Renal pelvis (tissue), 4 donors: ENCODE results near the gene PTPRN2. TPM values are rescaled to one million over a fixed set of nuclear protein-coding genes. Genes with fewer than 3 reads are reported as not detected.

Source experiments
- DNase-seq: peaks from one replicate; pipeline ENCODE4 v3.0.0-alpha.2; 2013
- polyA plus RNA-seq, 3 donors: library from polyadenylated mRNA; unstranded; fragments of 120-200 nt; gene quantifications; one replicate each; pipeline ENCODE4 v1.2.1, GENCODE V29; 2013; ENCODE audit not compliant: insufficient read length in 3 of 3

Gene PTPRN2
- polyA plus RNA-seq, 3 donors, result 6.6 to 7.5 (median 7.4) TPM

DNA sequence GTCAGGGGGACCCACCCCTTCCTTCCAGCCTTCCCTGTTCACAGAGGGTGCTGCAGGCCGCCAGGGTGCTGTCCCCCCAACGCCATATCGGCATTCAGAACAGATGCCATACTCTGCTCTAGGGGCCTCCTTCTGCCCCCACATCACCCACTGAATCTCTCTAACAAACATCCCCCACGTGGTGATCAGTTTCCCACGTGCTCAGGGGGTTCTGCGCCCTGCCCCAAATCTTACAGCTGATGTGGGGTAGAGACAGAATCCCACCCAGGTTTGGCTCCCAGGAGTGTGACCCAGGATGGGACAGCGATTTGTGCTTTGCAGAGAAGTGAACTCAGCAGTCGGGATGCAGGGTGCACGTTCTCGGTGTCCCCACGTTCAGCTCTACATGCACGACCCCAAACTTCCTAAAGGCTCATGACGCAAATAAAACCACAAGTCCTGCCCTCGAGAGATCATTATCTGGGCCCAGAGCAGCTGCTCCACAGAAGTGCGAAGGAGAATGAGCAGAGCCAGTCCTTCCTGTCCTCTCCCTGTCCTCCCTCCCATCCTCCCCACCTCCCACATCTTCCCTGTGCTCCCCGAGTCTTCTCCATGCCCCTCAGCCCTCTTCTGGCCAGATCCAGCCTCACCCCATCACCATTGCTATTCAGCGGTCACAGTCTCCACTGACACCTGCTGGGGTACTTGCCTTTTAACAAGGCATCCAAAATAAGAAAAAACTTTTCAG is 827.5 kb downstream of the PTPRN2 start:
- DNase-seq, result no peak

DNA sequence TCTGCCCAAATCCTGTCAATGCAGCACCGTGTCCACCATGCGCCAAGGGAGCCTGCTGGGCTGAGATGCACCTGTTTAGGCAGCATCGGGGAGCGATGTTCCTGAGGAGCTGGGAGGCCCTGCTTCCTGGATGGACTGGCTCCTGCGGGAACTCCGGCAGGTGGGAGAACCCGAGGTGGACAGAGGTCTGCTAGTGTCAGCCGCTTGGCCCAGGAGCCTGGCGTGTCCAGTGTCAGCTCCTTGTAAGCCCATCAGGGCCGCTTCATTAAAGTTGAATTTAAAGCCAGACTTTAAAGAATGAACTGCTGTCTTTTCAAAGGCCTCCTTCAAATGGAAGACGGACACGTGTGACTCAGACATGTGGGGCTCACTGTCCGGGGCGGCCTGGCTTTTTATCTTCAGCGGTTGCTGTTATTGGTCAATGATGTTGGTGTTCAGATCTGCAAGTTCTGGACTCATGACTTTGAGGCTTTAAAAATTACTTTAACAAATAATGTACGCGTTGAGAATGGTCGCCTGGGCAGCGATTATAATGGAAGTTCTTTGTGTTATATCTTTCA is 828.3 kb downstream of the PTPRN2 start:
- DNase-seq, result no peak

DNA sequence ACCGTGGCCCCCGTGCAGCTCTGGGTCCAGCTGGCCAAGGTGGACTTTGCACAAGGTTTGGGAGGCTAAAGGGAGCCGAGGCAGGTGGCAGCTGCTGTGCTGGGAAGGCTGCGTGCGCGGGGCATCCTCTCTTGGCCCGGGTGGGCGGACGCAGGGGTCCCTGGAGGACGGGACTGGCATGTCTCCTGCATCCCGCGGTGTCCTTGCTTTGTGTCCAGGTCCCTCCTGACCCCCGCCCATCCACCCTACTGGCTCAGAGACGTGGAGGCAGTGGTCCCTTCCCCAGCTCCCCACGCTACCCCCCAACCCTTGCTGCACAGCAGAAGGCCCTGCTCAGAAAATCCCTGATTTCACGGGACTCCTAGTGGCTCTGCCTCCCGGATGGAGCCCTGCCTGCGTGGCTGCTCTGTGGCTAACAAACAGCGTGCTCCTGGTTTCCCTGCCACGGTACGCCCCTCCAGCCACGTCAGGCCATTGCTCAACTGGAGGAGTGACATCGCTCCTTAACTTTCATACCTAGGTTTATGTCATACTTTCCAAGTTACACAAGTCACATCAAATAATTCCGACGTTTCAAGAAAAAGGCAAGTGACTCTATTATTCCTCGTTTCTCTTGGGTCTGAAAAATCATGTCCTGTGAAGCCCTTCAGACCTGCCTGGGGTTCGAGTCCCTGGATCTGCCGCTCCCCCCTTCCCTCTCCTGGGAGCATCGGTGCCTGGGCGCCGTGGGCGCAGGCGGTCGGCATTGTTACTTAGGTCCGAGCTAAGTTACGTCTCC is 829.0 kb downstream of the PTPRN2 start:
- DNase-seq, result no peak

GRCh38 chr7:157757776-157758467 is 829.7 kb downstream of the PTPRN2 start:
- DNase-seq, result no peak

DNA sequence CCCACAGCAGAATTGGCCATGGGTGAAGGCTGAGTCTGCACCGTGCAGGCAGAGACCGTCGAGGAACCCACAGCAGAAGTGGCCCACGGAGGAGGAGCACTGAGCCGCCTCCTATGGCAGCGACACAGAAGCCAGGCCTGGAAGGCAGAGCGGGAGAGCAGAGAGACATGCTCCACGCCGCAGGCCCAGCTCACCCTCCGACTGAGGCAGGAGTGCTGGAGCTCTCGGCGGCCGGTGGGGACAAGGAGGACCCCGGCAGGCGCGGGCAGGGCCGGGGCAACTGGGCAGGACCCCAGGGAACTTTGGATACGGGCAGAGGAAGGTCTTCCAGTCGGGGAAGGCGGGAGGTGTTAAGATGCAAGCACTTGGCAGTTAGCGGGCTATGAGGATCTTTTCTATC is 830.4 kb downstream of the PTPRN2 start:
- DNase-seq, result no peak

DNA sequence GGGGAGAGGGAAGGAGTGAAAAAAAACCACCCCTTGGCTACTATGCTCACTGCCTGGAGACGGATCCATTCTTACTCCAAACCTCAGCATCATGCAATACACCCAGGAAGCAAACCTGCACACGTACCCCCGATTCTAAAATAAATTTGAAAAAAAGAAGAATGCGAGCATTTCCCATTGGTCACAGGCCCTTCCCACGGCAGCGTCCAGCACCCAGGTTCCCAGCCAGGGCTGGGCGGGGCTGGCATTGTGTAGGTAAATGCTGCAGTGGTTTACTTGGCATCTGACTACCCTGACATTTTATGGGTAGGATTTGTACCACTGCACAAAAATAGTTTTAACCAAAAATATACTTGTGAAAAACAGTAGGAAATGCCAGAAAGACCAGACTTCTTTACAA is 831.9 kb downstream of the PTPRN2 start:
- DNase-seq, result no peak

DNA sequence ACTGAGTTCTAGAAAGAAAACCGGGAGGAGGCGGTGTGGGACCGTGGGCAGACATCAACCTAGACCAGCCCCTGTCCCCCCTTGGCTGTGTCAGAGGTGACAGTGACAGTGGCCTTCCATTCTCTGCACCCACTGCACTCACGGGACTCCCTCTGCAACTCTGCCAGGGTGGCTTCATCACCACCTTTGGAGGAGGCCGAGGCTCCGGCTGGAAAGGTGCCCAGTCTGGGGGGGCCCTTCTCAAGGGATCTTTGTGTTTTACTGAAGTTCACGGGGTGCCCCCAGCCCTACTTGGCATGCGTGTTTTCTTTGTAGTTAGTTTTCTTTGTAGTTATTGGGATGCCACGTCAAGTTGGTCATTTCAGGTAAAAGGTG is 833.2 kb downstream of the PTPRN2 start:
- DNase-seq, result no peak

DNA sequence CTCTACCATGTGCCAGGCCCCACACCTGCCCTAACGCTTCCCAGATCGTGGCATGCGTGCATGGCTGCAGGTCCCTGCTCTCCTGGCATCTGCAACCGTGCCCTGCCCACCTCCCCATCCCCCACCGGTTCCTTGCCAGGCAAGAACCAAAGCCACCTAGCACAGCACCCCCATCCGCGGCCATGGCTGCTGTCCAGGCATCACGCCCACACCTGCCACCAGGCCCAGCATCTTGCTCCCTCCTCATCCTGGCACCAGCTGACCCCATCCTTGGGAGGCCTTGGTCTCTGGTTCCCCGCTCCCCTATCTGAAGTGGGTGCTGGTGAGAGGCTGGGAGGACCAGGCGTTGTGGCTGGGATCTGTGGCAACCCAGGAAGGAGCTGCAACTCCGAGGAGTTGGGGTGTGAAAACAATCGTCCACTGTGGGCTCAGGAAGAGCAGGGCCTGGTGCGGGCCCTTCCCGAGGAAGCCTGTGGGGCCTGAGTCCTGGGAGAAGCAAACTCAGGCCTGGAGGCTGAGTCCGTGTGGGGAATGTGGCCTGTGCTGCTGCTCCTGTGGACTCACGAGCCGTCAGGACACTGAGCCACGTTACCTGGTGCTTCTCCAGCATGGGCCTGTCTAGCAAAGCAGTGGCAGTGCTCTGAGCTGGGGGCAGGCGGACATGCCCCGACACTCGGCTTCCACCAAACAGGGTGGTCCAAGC is 833.8 kb downstream of the PTPRN2 start:
- DNase-seq, result no peak

DNA sequence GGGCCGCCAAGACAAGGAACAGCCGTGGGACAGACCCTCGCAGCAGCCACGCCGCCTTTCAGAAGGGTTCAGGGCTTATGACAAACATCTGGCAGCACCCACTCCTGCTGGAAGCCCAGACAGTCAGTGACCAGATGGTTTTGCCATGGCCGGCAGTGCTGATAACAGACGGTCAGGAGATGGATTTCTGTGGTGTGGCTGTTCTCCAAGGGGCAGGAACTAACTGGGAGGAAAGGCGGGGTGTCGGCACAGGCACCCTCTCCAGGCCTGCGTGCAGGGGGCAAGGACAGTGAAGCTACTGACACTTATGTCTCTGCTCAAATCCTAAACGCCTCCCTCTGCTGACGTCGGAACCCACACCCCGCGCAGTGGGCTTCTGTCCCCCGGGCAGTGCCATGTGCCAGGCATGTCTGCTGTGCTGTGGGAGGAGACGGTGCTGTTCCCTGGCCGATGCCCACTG is 834.8 kb downstream of the PTPRN2 start:
- DNase-seq, result no peak

- DNase-seq, result no peak
These were observed 835.5 kb downstream of the PTPRN2 start for GRCh38 chr7:157751951-157752673.

- peak; percentile 44 for DNase-seq
These were observed 836.2 kb downstream of the PTPRN2 start for GRCh38 chr7:157751406-157751805.

DNA sequence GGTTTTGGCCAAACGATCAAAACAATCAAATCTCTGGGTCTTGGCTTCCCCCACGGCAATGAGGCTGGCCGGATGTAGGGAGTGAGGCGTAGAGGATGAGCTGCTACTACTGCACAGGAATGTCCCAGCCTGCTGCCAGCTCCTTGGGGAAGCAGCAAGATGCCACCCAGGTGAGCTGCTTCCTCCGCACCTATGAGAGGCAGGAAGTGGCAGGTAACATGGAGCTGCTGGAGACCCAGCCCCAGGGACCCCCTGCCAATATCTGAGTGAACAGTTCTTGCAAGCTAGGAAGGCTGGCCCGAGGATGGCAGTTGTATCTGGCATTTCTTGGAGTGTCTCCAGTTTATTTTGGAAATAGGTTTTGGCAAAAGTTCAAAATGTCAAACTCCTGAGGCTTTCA is 837.3 kb downstream of the PTPRN2 start:
- DNase-seq, result no peak

DNA sequence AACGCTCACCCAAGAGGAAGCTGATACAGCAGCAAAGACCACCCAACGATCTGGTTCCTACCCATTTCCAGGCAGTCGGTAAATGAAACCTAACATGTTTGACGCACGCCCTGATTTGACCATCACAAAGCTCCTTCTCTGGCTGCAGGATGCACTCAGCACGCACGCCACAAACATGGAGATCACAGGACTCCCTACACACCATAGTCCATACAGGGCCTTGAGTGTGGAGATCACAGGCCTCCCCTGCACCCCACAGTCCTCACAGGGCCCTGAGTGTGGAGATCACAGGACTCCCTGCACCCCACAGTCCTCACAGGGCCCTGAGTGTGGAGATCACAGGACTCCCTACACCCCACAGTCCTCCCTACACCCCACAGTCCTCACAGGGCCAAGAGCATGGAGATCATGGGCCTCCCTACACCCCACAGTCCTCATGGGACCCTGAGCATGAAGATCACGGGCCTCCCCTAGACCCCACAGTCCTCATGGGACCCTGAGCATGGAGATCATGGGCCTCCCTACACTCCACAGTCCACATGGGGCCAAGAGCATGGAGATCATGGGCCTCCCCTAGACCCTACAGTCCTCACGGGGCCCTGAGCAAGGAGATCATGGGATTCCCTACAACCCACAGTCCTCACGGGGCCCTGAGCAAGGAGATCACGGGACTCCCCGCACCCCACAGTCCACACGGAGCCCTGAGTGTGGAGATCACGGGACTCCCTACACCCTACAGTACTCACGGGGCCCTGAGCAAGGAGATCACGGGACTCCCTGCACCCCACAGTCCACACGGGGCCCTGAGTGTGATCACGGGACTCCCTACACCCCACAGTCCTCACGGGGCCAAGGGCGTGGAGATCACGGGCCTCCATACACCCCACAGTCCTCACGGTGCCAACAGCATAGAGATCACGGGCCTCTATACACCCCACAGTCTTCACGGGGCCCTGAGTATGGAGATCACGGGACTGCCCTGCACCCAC is 841.6 kb downstream of the PTPRN2 start:
- DNase-seq, result no peak

- DNase-seq, result no peak
These were observed 842.6 kb downstream of the PTPRN2 start for GRCh38 chr7:157744786-157745601.

DNA sequence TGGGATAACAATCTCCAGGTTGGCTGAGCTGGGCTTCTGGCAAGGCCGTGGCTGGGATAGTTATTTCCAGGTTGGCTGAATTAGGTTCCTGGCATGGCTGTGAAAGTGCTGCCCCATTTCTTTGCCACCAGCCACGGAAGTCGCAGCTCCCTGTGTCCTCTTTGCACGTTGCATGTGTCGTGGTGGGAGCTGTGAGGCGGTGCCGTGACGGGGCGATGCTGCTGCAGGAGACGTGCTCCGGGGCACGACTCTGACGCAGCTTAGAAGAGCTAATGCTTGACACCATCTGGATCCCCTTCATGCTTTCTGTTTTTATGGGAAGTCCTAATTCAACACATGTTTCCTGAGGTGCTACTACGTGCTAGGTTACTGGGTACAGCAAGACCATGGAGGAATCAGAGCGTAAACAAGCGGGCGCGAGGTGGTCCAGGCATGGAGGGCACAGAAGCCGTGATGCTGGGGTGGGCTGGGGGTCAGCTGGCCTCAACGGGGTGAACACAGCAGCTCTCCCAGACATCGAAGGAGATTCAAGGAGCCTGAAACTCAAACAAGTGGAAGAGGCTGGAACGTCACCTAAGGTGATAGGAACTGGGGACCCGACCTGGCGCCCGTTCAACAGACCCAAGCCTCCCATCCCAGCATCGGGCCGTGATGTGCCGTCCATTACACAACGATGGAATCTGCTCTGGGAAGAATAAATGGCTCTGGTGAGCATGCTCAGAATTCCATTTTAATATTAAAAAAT is 843.7 kb downstream of the PTPRN2 start:
- DNase-seq, result no peak

DNA sequence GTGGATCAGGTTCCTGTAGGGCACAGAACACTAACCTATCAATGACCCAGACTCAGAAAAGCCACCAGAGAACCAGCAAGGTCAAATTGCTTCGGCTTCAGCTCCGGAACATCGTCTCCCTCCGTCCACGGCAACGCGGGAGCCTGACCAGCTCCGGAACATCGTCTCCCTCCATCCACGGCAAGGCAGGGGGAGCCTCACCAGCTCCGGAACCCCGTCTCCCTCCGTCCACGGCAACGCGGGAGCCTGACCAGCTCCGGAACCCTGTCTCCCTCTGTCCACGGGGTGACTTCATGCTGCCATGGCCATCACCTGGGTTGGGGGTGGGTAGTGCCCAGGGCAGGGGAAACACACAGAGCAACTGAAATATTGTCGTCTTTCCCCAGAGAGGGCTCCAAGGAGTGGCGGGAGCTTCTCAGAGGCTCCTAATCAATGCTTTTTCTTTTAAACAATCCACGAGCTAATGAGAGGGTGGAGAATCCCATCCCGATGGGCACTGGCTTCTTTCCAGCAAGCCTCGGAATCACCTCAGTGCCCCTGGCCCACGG is 847.3 kb downstream of the PTPRN2 start:
- DNase-seq, result no peak

GRCh38 chr7:157739650-157740049 is 848.0 kb downstream of the PTPRN2 start:
- DNase-seq, result peak; percentile 41

DNA sequence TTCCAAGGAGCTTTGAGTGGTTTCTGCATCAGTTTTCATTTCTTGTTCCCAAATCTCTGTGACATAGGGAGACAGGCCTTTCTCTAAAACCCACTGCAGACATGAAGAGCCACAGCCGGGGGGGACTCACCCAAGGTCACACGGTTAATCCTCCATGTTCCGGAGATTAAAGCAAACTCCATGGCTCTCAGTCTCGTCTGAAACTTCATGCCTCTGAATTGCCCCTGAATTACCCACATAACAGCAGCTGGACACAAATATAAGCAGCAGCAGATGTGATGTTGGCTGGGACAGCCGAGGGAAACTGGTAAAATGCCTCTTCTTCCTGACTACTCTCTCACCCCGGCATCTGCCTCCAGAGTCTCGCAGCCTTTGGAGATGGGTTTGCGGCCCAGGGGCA is 848.6 kb downstream of the PTPRN2 start:
- no peak for DNase-seq
